Loucy (cell line): ENCODE data around the gene EIF2S3.
"Not testable (repeated sequence)": the region's sequence is repeated elsewhere in the genome, so short reads cannot be mapped to it uniquely, and the experiment has no call there.

Source experiments
- H2AFZ ChIP-seq: fragments of 200-600 bp; sonication (generic); 2 replicates; pipeline ENCODE4 v1.6.0; 2016; ENCODE audit warnings: antibody characterized with exemption, mild to moderate bottlenecking, low read length, moderate library complexity
- H3F3A ChIP-seq: fragments of 200-600 bp; 2 replicates; pipeline ENCODE4 v1.6.0; 2016; ENCODE audit warnings: antibody characterized with exemption, low read depth, mild to moderate bottlenecking
- H3K27me3 ChIP-seq: fragments of 200-600 bp; sonication (generic); 2 replicates; pipeline ENCODE4 v1.6.1; 2014; ENCODE audit warnings: low read length, mild to moderate bottlenecking; ENCODE audit not compliant: insufficient read depth, poor library complexity, severe bottlenecking
- H3K36me3 ChIP-seq: fragments of 200-600 bp; sonication (generic); 2 replicates; pipeline ENCODE4 v1.6.1; 2016; ENCODE audit warnings: low read length; ENCODE audit not compliant: insufficient read depth
- H3K4me1 ChIP-seq: fragments of 200-600 bp; sonication (generic); 2 replicates; pipeline ENCODE4 v1.5.1; 2014; ENCODE audit warnings: low read length, mild to moderate bottlenecking; ENCODE audit not compliant: insufficient read depth, poor library complexity, severe bottlenecking
- H3K4me2 ChIP-seq: fragments of 200-600 bp; sonication (generic); 2 replicates; pipeline ENCODE4 v1.6.0; 2014; ENCODE audit warnings: antibody characterized with exemption, low read length, low read depth, mild to moderate bottlenecking; ENCODE audit not compliant: poor library complexity, severe bottlenecking
- H3K4me3 ChIP-seq: fragments of 200-600 bp; sonication (generic); 2 replicates; pipeline ENCODE4 v1.5.1; 2014; ENCODE audit warnings: low read length, mild to moderate bottlenecking, mixed read lengths; ENCODE audit not compliant: poor library complexity, severe bottlenecking
- H3K79me2 ChIP-seq: fragments of 200-600 bp; sonication (generic); 2 replicates; pipeline ENCODE4 v1.6.1; 2014; ENCODE audit warnings: low read length; ENCODE audit not compliant: insufficient read depth
- H3K9ac ChIP-seq: fragments of 200-600 bp; sonication (generic); 2 replicates; pipeline ENCODE4 v1.6.0; 2014; ENCODE audit warnings: mild to moderate bottlenecking, low read depth, low read length, moderate library complexity; ENCODE audit not compliant: poor library complexity, severe bottlenecking
- H3K9me2 ChIP-seq: fragments of 200-600 bp; sonication (generic); replicated peaks from 2 replicates; pipeline ENCODE4 v1.6.1; 2016; ENCODE audit warnings: low read depth, low read length, mixed read lengths
- H3K9me3 ChIP-seq: fragments of 200-600 bp; sonication (generic); 2 replicates; pipeline ENCODE4 v1.6.1; 2014; ENCODE audit warnings: mild to moderate bottlenecking, antibody characterized with exemption, low read length, low read depth; ENCODE audit not compliant: insufficient read depth
- H4K20me1 ChIP-seq: fragments of 200-600 bp; sonication (generic); 2 replicates; pipeline ENCODE4 v1.6.0; 2014; ENCODE audit warnings: antibody characterized with exemption, low read length, mild to moderate bottlenecking; ENCODE audit not compliant: insufficient read depth, poor library complexity, severe bottlenecking
- EZH2phosphoT487 ChIP-seq: fragments of 200-600 bp; IDR thresholded peaks from 2 replicates; pipeline ENCODE4 v1.6.1; 2018; ENCODE audit warnings: antibody characterized with exemption, mild to moderate bottlenecking, moderate library complexity, borderline replicate concordance
- TF ChIP-seq, protein P1 (sequence below): fragments of 200-600 bp; sonication (generic); conservative IDR thresholded peaks from 2 replicates; pipeline ENCODE4 v1.5.1; 2014; ENCODE audit warnings: mild to moderate bottlenecking, antibody characterized with exemption, low read length

The EIF2S3 gene

DNA sequence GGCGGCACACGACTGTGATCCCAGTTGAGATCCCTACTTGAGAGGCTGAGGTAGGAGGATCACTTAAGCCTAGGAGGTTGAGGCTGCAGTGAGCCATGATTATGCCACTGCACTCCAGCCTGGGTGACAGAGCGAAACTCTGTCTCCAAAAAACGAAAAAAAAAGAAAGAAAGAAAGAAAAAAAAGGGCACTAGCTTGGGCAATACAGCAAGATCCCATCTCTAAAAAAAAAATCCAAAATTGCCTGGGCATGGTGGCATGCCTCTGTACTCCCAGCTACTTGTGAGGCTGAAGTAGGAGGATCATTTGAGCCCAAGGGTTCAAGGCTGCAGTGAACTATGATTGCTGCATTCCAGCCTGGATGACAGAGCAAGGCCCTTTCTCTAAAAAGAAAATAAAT is 17.0 kb upstream of the EIF2S3 start:
- no peak overlapping the region for H3K4me3 ChIP-seq
- TF ChIP-seq, protein P1, sequence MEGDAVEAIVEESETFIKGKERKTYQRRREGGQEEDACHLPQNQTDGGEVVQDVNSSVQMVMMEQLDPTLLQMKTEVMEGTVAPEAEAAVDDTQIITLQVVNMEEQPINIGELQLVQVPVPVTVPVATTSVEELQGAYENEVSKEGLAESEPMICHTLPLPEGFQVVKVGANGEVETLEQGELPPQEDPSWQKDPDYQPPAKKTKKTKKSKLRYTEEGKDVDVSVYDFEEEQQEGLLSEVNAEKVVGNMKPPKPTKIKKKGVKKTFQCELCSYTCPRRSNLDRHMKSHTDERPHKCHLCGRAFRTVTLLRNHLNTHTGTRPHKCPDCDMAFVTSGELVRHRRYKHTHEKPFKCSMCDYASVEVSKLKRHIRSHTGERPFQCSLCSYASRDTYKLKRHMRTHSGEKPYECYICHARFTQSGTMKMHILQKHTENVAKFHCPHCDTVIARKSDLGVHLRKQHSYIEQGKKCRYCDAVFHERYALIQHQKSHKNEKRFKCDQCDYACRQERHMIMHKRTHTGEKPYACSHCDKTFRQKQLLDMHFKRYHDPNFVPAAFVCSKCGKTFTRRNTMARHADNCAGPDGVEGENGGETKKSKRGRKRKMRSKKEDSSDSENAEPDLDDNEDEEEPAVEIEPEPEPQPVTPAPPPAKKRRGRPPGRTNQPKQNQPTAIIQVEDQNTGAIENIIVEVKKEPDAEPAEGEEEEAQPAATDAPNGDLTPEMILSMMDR, result no peak
- no peak for TF ChIP-seq EZH2phosphoT487
- no peak overlapping the region for H2AFZ ChIP-seq
- H3K79me2 ChIP-seq, result no peaks in the 10 kb centered on the region
- H3K4me1 ChIP-seq, result no peaks in the 10 kb centered on the region
- H3K36me3 ChIP-seq, result no peaks in the 10 kb centered on the region
- no peak overlapping the region for H3K9ac ChIP-seq
- no peaks in the 10 kb centered on the region for H3K9me3 ChIP-seq
- H4K20me1 ChIP-seq, result no peaks in the 10 kb centered on the region
- H3K9me2 ChIP-seq, result no peaks in the 10 kb centered on the region
- H3K27me3 ChIP-seq, result no peaks in the 10 kb centered on the region
- H3K4me2 ChIP-seq, result no peak overlapping the region
- H3F3A ChIP-seq, result no peaks in the 10 kb centered on the region

DNA sequence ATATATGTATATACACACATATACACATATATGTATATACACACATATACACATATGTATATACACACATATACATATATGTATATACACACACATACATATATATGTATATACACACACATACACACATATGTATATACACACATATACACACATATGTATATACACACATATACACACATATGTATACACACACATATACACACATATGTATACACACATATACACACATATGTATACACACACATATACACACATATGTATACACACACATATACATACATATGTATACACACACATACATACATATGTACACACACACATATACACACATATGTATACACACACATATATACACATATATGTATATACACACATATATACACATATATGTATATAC is 8.7 kb upstream of the EIF2S3 start:
- not testable (repeated sequence) for H3K4me2 ChIP-seq, H3K36me3 ChIP-seq, H3F3A ChIP-seq, H2AFZ ChIP-seq, H3K4me3 ChIP-seq, H4K20me1 ChIP-seq, H3K9me2 ChIP-seq, H3K27me3 ChIP-seq, H3K79me2 ChIP-seq, H3K4me1 ChIP-seq, H3K9ac ChIP-seq, H3K9me3 ChIP-seq

DNA sequence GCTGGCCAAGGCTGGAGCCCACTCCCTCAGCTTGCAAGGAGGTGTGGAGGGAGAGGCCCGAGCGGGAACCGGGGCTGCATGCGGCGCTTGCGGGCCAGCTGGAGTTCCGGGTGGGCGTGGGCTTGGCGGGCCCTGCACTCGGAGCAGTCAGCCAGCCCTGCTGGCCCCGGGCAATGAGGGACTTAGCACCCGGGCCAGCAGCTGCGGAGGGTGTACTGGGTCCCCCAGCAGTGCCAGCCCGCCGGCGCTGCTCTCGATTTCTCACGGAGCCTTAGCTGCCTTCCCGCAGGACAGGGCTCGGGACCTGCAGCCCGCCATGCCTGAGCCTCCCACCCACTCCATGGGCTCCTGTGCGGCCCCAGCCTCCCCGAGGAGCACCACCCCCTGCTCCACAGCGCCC is 5.1 kb upstream of the EIF2S3 start:
- H3K4me3 ChIP-seq, H4K20me1 ChIP-seq, H3K9me2 ChIP-seq, H3K4me2 ChIP-seq, H3K9me3 ChIP-seq, H3K4me1 ChIP-seq, H2AFZ ChIP-seq, H3K79me2 ChIP-seq, H3K36me3 ChIP-seq, H3K27me3 ChIP-seq, H3F3A ChIP-seq, H3K9ac ChIP-seq: not testable (repeated sequence)

DNA sequence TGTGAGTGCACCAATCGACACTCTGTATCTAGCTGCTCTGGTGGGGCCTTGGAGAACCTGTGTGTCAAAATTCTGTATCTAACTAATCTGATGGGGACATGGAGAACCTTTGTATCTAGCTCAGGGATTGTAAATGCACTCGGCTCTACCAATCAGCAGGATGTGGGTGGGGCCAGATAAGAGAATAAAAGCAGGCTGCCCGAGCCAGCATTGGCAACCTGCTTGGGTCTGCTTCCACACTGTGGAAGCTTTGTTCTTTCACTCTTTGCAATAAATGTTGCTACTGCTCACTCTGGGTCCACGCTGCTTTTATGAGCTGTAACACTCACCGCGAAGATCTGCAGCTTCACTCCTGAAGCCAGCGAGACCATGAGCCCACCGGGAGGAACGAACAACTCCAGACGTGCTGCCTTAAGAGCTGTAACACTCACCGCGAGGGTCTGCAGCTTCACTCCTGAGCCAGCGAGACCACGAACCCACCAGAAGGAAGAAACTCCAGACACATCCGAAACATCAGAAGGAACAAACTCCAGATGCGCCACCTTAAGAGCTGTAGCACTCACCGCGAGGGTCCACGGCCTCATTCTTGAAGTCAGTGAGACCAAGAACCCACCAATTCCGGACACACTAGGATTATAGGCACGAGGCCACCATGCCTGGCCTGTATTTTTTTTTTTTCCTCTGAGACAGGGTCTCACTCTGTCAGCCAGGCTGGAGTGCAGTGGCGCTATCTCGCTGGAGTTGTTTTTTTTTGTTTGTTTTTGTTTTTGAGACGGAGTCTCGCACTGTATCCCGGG is 4.0 kb upstream of the EIF2S3 start:
- not testable (repeated sequence) for H3K36me3 ChIP-seq, H3K9me3 ChIP-seq, H3K9me2 ChIP-seq, H2AFZ ChIP-seq, H3K4me1 ChIP-seq, H3K79me2 ChIP-seq, H3F3A ChIP-seq, H4K20me1 ChIP-seq, H3K27me3 ChIP-seq
- Histone ChIP-seq H3K4me2 (peak overlapping the region; percentile 64), H3K9ac (peak overlapping the region; percentile 65), H3K4me3 (peak overlapping the region; percentile 66)
